Midbrain (tissue), 1 donor: ENCODE measurements around the gene THRAP3.

ENCODE experiments used
- DNase-seq: peaks from one replicate; lab custom pipeline; 2025; lab: John Stamatoyannopoulos, UW

The THRAP3 gene

GRCh38 chr1:36351227-36351977 lies 127.2 kb downstream of the THRAP3 start:
- peak; percentile 7 for DNase-seq

GRCh38 chr1:36352125-36352909 lies 128.1 kb downstream of the THRAP3 start:
- DNase-seq: no peak

- DNase-seq: no peak
Measured at GRCh38 chr1:36352910-36353878, 129.0 kb downstream of the THRAP3 start.

GRCh38 chr1:36354486-36354885 lies 130.2 kb downstream of the THRAP3 start:
- DNase-seq: no peak
